VCaP (cell line): ENCODE data around the gene DOCK8.

Source experiments
- H3K27ac ChIP-seq: fragments of 450-650 bp; 2 replicates; pipeline ENCODE4 v1.5.1; 2017
- CTCF ChIP-seq: fragments of 450-650 bp; conservative IDR thresholded peaks from 2 replicates; pipeline ENCODE4 v1.5.1; 2017; ENCODE audit warnings: mild to moderate bottlenecking, moderate library complexity

Gene DOCK8

GRCh38 chr9:335373-335772, 120.7 kb downstream of the DOCK8 start:
- TF ChIP-seq CTCF = no peak
- H3K27ac ChIP-seq = peak overlapping the region; percentile 77

GRCh38 chr9:336039-336438, 121.4 kb downstream of the DOCK8 start:
- TF ChIP-seq CTCF = no peak
- peak overlapping the region; percentile 77 for H3K27ac ChIP-seq

- peak overlapping the region; percentile 6 for H3K27ac ChIP-seq
- no peak for TF ChIP-seq CTCF
Observed at GRCh38 chr9:338602-339001, 123.9 kb downstream of the DOCK8 start.

- no peak overlapping the region for H3K27ac ChIP-seq
- TF ChIP-seq CTCF = no peak
Observed at GRCh38 chr9:341634-342421, 127.2 kb downstream of the DOCK8 start.

GRCh38 chr9:343773-344172, 129.1 kb downstream of the DOCK8 start:
- no peak for TF ChIP-seq CTCF
- H3K27ac ChIP-seq = no peak overlapping the region

GRCh38 chr9:346111-346571, 131.5 kb downstream of the DOCK8 start:
- H3K27ac ChIP-seq = no peak overlapping the region

More at GRCh38 chr9:346111-346571, 131.5 kb downstream of the DOCK8 start:
- no peak for TF ChIP-seq CTCF
